Measurements from ENCODE around the gene DPF3. TPM values are rescaled to one million over a fixed set of nuclear protein-coding genes. Genes with fewer than 3 reads are reported as not detected.
"Not testable (repeated sequence)": the region's sequence is repeated elsewhere in the genome, so short reads cannot be mapped to it uniquely, and the experiment has no call there.

DPF3 gene
- total RNA-seq, 2 experiments from 2014 or later = 0.27 to 0.31 TPM

DNA sequence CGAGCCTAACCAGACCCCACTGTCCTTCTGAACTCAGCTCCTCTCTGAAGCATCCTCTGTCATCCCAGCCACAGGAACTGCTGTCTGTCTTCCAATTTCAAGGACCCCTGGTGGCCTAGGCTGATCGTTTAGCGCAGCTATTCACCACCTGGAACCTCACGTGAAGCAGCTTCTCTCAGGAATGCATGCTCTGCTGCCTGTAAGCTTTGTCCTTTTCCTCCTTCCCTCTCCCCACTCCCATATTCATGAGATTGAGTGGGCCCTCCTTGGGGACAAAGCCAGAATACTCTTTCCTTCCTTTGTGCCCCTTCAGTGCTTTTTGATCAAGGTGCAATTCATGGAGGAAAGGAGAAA, 17.2 kb downstream of the DPF3 start:
- peaks cover 4 to 6% of the 10 kb centered on the region in 2 experiments for H3K9me3 ChIP-seq (ENCODE audit: control insufficient read depth in 1 of 2, insufficient read depth in 1 of 2, low read length in 2 of 2)
- Mint-ChIP-seq H3K4me1 (ENCODE audit: low read depth) (no peaks in the 10 kb centered on the region), H3K9me3 (peaks cover 2% of the 10 kb centered on the region), H3K27me3 (no peaks in the 10 kb centered on the region), H3K27ac (no peak overlapping the region), H3K4me3 (no peak overlapping the region), H3K36me3 (ENCODE audit: low read depth) (no peaks in the 10 kb centered on the region)
- ChIA-PET POLR2A (no interaction called here), CTCF (no interaction called here)
- no peaks in the 10 kb centered on the region for H3K27me3 ChIP-seq (ENCODE audit: control insufficient read depth in 1 of 2, insufficient read depth in 2 of 2, low read length in 2 of 2)
- no peak overlapping the region for H3K4me3 ChIP-seq (ENCODE audit: low read length)
- no peaks in the 10 kb centered on the region for H3K4me1 ChIP-seq (ENCODE audit: insufficient read depth, low read length)
- intact Hi-C loops (cut with DNase I, micrococcal nuclease) = no loop called here
- no peak for DNase-seq
- no peak overlapping the region for H3K27ac ChIP-seq (ENCODE audit: low read depth in 1 of 2, low read length in 2 of 2)
- TF ChIP-seq, protein P1, sequence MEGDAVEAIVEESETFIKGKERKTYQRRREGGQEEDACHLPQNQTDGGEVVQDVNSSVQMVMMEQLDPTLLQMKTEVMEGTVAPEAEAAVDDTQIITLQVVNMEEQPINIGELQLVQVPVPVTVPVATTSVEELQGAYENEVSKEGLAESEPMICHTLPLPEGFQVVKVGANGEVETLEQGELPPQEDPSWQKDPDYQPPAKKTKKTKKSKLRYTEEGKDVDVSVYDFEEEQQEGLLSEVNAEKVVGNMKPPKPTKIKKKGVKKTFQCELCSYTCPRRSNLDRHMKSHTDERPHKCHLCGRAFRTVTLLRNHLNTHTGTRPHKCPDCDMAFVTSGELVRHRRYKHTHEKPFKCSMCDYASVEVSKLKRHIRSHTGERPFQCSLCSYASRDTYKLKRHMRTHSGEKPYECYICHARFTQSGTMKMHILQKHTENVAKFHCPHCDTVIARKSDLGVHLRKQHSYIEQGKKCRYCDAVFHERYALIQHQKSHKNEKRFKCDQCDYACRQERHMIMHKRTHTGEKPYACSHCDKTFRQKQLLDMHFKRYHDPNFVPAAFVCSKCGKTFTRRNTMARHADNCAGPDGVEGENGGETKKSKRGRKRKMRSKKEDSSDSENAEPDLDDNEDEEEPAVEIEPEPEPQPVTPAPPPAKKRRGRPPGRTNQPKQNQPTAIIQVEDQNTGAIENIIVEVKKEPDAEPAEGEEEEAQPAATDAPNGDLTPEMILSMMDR (IDR thresholded peaks at IDR 0.05) = no peak
- H3K36me3 ChIP-seq (ENCODE audit: insufficient read depth, low read length) = no peaks in the 10 kb centered on the region
- ATAC-seq (ENCODE audit: poor library complexity) = no peak

DNA sequence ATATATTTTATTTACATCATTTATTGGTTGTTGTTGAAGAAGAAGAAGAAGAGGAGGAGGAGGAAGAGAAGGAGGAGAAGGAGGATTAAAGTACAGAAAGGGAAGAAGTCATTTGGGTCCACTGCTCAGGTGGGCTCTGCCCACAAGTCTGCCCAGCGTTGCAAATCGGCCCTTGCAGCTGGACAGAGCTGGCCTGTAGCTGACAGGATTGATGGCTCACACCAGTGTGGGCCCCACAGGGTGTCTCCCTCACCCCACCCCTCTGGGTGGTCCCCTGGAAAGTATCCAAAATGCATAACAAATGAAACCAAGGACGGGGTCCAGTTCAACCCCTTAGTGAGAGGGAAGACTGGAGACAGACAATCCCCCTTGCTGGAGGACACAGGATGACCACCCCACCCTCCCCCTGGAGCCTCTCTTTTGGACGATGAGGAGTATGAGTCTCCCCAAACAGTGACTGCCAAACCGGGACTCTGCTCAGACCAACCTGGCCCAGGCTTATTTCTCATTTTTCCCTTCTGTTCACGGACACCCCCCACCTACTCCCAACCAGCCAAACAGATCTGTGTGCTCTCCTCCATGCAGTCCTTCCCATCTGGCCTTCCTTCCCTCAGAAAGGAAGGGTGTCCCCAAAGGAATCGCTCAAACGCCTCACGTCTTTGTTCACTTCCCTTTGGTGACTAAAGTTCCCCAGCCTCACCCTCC, 17.7 kb downstream of the DPF3 start:
- Histone ChIP-seq H3K36me3 (ENCODE audit: insufficient read depth, low read length) (no peaks in the 10 kb centered on the region), H3K9me3 (ENCODE audit: control insufficient read depth in 1 of 2, insufficient read depth in 1 of 2, low read length in 2 of 2) (peaks cover 4 to 10% of the 10 kb centered on the region in 2 experiments), H3K4me3 (ENCODE audit: low read length) (no peak overlapping the region), H3K27me3 (ENCODE audit: control insufficient read depth in 1 of 2, insufficient read depth in 2 of 2, low read length in 2 of 2) (no peaks in the 10 kb centered on the region), H3K27ac (ENCODE audit: low read depth in 1 of 2, low read length in 2 of 2) (no peak overlapping the region), H3K4me1 (ENCODE audit: insufficient read depth, low read length) (no peaks in the 10 kb centered on the region)
- no peak overlapping the region for H3K27ac Mint-ChIP-seq
- TF ChIP-seq, protein P1 (IDR thresholded peaks at IDR 0.05) = no peak
- intact Hi-C loops (cut with DNase I, micrococcal nuclease) = no loop called here
- CTCF ChIA-PET = no interaction called here
- H3K27me3 Mint-ChIP-seq = no peaks in the 10 kb centered on the region
- no peaks in the 10 kb centered on the region for H3K4me1 Mint-ChIP-seq (ENCODE audit: low read depth)
- DNase-seq (no peak), ATAC-seq (ENCODE audit: poor library complexity) (no peak)
- H3K4me3 Mint-ChIP-seq = no peak overlapping the region
- peaks cover 2% of the 10 kb centered on the region for H3K9me3 Mint-ChIP-seq
- POLR2A ChIA-PET = no interaction called here
- no peaks in the 10 kb centered on the region for H3K36me3 Mint-ChIP-seq (ENCODE audit: low read depth)

DNA sequence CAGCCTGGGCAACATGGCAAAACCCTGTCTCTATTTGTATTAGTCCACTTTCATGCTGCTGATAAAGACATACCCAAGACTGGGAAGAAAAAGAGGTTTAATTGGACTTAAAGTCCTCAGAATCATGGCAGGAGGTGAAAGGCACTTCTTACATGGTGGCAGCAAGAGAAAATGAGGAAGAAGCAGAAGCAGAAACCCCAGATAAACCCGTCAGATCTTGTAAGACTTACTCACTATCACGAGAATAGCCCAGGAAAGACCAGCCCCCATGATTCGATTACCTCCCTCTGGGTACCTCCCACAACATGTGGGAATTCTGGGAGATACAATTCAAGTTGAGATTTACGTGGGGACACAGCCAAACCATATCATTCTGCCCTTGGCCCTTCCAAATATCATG, 23.0 kb downstream of the DPF3 start:
- H3K36me3 ChIP-seq (ENCODE audit: insufficient read depth, low read length); H3K4me1 Mint-ChIP-seq (ENCODE audit: low read depth); H3K36me3 Mint-ChIP-seq (ENCODE audit: low read depth); intact Hi-C loops (cut with DNase I, micrococcal nuclease); H3K4me3 ChIP-seq (ENCODE audit: low read length); DNase-seq; H3K4me3 Mint-ChIP-seq; H3K27ac ChIP-seq (ENCODE audit: low read depth in 1 of 2, low read length in 2 of 2); H3K9me3 Mint-ChIP-seq; H3K27ac Mint-ChIP-seq; ATAC-seq (ENCODE audit: poor library complexity); H3K27me3 ChIP-seq (ENCODE audit: control insufficient read depth in 1 of 2, insufficient read depth in 2 of 2, low read length in 2 of 2); POLR2A ChIA-PET; CTCF ChIA-PET; H3K27me3 Mint-ChIP-seq; H3K4me1 ChIP-seq (ENCODE audit: insufficient read depth, low read length): not testable (repeated sequence)
- H3K9me3 ChIP-seq (ENCODE audit: control insufficient read depth in 1 of 2, insufficient read depth in 1 of 2, low read length in 2 of 2) = peaks cover 4 to 10% of the 10 kb centered on the region in 2 experiments
